Naive thymus-derived CD4-positive, alpha-beta T cell (primary cell): Measurements from ENCODE around the gene ADAP1. TPM values are rescaled to one million over a fixed set of nuclear protein-coding genes. Genes with fewer than 3 reads are reported as not detected.

Source experiments
- ATAC-seq: fragments of 150-1000 bp; cut with Tn5 transposase; 2 replicates; pipeline ENCODE4 v1.10.0; 2021; ENCODE audit warnings: mild to moderate bottlenecking, moderate library complexity
- CTCF ChIA-PET: fragments of 350-600 bp; sonication (Branson Sonifier 250); formaldehyde crosslinking; loops from one replicate; lab custom pipeline; 2021; ENCODE audit warnings: antibody characterized with exemption; lab: Charles Lee
- POLR2A ChIA-PET: fragments of 350-600 bp; sonication (Branson Sonifier 250); formaldehyde crosslinking; loops from one replicate; lab custom pipeline; 2021; ENCODE audit warnings: antibody characterized with exemption, inconsistent platforms; lab: Charles Lee
- DNase-seq, 9 donors: peaks; one replicate each; pipeline versions ENCODE4 v3.0.0 to v3.0.0-alpha.2; 2020 to 2022; ENCODE audit warnings: mixed read lengths in 1 of 9
- H3K27ac ChIP-seq: one replicate; pipeline ENCODE4 v1.7.0; 2013; ENCODE audit warnings: mild to moderate bottlenecking, low read depth, low read length, moderate library complexity
- H3K27me3 ChIP-seq, 2 donors: one replicate each; pipeline ENCODE4 v1.7.0; 2013; ENCODE audit warnings: low read length in 2 of 2, mild to moderate bottlenecking in 2 of 2, moderate library complexity in 2 of 2; ENCODE audit not compliant: control insufficient read depth in 2 of 2, insufficient read depth in 2 of 2
- H3K36me3 ChIP-seq, 3 experiments: 1 replicate in 2 of 3; 2 replicates in 1 of 3; pipeline ENCODE4 v1.7.0; 2013; ENCODE audit warnings: low read length in 3 of 3, mild to moderate bottlenecking in 3 of 3, moderate library complexity in 1 of 3; ENCODE audit not compliant: insufficient read depth in 3 of 3, control insufficient read depth in 2 of 3
- H3K4me1 ChIP-seq, 2 donors: one replicate each; pipeline ENCODE4 v1.7.0; 2013; ENCODE audit warnings: low read length in 2 of 2, mild to moderate bottlenecking in 2 of 2, moderate library complexity in 1 of 2; ENCODE audit not compliant: control insufficient read depth in 2 of 2, insufficient read depth in 2 of 2
- H3K4me3 ChIP-seq: 2 replicates; pipeline ENCODE4 v1.7.0; 2013; ENCODE audit warnings: mild to moderate bottlenecking, low read length
- H3K9me3 ChIP-seq, 3 experiments: 1 replicate in 2 of 3; 2 replicates in 1 of 3; pipeline ENCODE4 v1.7.0; 2013; ENCODE audit warnings: low read length in 3 of 3; ENCODE audit not compliant: control insufficient read depth in 2 of 3
- H3K27ac Mint-ChIP-seq, 9 donors: one replicate each; pipeline ENCODE4 v1.8.0; 2020 to 2022; ENCODE audit warnings: mixed read lengths in 9 of 9, mild to moderate bottlenecking in 8 of 9, moderate library complexity in 5 of 9, inconsistent platforms in 2 of 9
- H3K27me3 Mint-ChIP-seq, 5 donors: one replicate each; pipeline ENCODE4 v1.8.0; 2021 to 2022; ENCODE audit warnings: mixed read lengths in 5 of 5, mild to moderate bottlenecking in 1 of 5
- H3K36me3 Mint-ChIP-seq, 5 donors: one replicate each; pipeline ENCODE4 v1.8.0; 2020 to 2022; ENCODE audit warnings: mixed read lengths in 5 of 5, mild to moderate bottlenecking in 3 of 5, inconsistent platforms in 1 of 5
- H3K4me1 Mint-ChIP-seq, 7 donors: one replicate each; pipeline ENCODE4 v1.8.0; 2020 to 2022; ENCODE audit warnings: mixed read lengths in 7 of 7, mild to moderate bottlenecking in 3 of 7, inconsistent platforms in 1 of 7
- H3K4me3 Mint-ChIP-seq, 10 donors: one replicate each; pipeline ENCODE4 v1.8.0; 2020 to 2022; ENCODE audit warnings: mild to moderate bottlenecking in 10 of 10, mixed read lengths in 10 of 10, moderate library complexity in 6 of 10, inconsistent platforms in 2 of 10
- H3K9me3 Mint-ChIP-seq, 11 donors: one replicate each; pipeline ENCODE4 v1.8.0; 2020 to 2022; ENCODE audit warnings: mixed read lengths in 11 of 11, mild to moderate bottlenecking in 4 of 11, inconsistent platforms in 1 of 11, moderate library complexity in 1 of 11
- intact Hi-C, 2 donors: fragments of 100-400 bp; cut with micrococcal nuclease; formaldehyde crosslinking; loops; one replicate each; pipeline ENCODE4 v1.15.1; 2023
- polyA plus RNA-seq, 2 donors: library from polyadenylated mRNA; unstranded; fragments of 300-500 nt; fragmentation: Illumina TruSeq; gene quantifications; one replicate each; pipeline ENCODE4 v1.2.3, GENCODE V29; 2021
- total RNA-seq, 6 experiments: library from RNA in 5 of 6; stranded (reverse) in 5 of 6; gene quantifications; 1 replicate in 5 of 6; 2 replicates in 1 of 6; pipeline ENCODE4 v1.2.3 and lab custom pipeline; 2021 to 2026

ADAP1 gene
- total and polyA plus RNA-seq, 7 experiments from 2014 or later: 3.8 to 68.6 (median 8.7) TPM

- Histone ChIP-seq H3K27ac (no peak overlapping the region), H3K4me1 (no peaks in the 10 kb centered on the region), H3K27me3 (no peaks in the 10 kb centered on the region), H3K4me3 (no peak overlapping the region), H3K36me3 (no peaks in the 10 kb centered on the region), H3K9me3 (no peaks in the 10 kb centered on the region)
- ChIA-PET POLR2A (no interaction called here), CTCF (no interaction called here)
- peak overlapping the region in 3 of 9 donors; percentile 43 to 65 (median 65) for H3K27ac Mint-ChIP-seq
- peaks cover 3 to 13% (median 7%) of the 10 kb centered on the region in 7 donors for H3K4me1 Mint-ChIP-seq
- DNase-seq (no peak), ATAC-seq (no peak)
- intact Hi-C loops: no loop called here
- H3K36me3 Mint-ChIP-seq: peaks cover 0 to 3% (median 0%) of the 10 kb centered on the region in 5 donors
- peak overlapping the region in 1 of 10 donors; percentile 37 for H3K4me3 Mint-ChIP-seq
- no peaks in the 10 kb centered on the region for H3K27me3 Mint-ChIP-seq
- H3K9me3 Mint-ChIP-seq: peaks cover 0 to 1% (median 0%) of the 10 kb centered on the region in 11 donors
Measured at GRCh38 chr7:915291-916218, 38.9 kb downstream of the ADAP1 start.

GRCh38 chr7:914521-915194, 39.8 kb downstream of the ADAP1 start:
- ATAC-seq (no peak), DNase-seq (no peak)
- Histone ChIP-seq H3K4me3 (no peak overlapping the region), H3K27ac (no peak overlapping the region), H3K27me3 (no peaks in the 10 kb centered on the region), H3K36me3 (no peaks in the 10 kb centered on the region), H3K4me1 (peaks cover 0 to 4% of the 10 kb centered on the region in 2 donors), H3K9me3 (no peaks in the 10 kb centered on the region)
- Mint-ChIP-seq H3K4me3 (no peak overlapping the region), H3K27me3 (no peaks in the 10 kb centered on the region), H3K36me3 (peaks cover 0 to 3% (median 0%) of the 10 kb centered on the region in 5 donors), H3K9me3 (peaks cover 0 to 1% (median 0%) of the 10 kb centered on the region in 11 donors), H3K27ac (no peak overlapping the region), H3K4me1 (peaks cover 6 to 21% (median 13%) of the 10 kb centered on the region in 7 donors)
- intact Hi-C loops: no loop called here
- ChIA-PET CTCF (no interaction called here), POLR2A (no interaction called here)

- Histone ChIP-seq H3K4me1 (peaks cover 0 to 4% of the 10 kb centered on the region in 2 donors), H3K4me3 (no peak overlapping the region), H3K27ac (no peak overlapping the region), H3K9me3 (no peaks in the 10 kb centered on the region), H3K36me3 (no peaks in the 10 kb centered on the region), H3K27me3 (no peaks in the 10 kb centered on the region)
- H3K4me1 Mint-ChIP-seq: peaks cover 0 to 17% (median 11%) of the 10 kb centered on the region in 7 donors
- POLR2A ChIA-PET: no interaction called here
- intact Hi-C loops: no loop called here
- H3K27ac Mint-ChIP-seq: no peak overlapping the region
- H3K4me3 Mint-ChIP-seq: no peak overlapping the region
- no peaks in the 10 kb centered on the region for H3K27me3 Mint-ChIP-seq
- CTCF ChIA-PET: interaction anchor here (0.7 kb wide), 2 partner anchors 56 to 256 kb away, joined by 5 read pairs; no protein-coding TSS in a partner anchor
- DNase-seq (no peak), ATAC-seq (no peak)
- no peaks in the 10 kb centered on the region for H3K9me3 Mint-ChIP-seq
- H3K36me3 Mint-ChIP-seq: peaks cover 0 to 3% (median 0%) of the 10 kb centered on the region in 5 donors
Measured at GRCh38 chr7:913736-914520, 40.6 kb downstream of the ADAP1 start.

- no peak overlapping the region for H3K4me3 ChIP-seq
- DNase-seq: no peak
- ChIA-PET POLR2A (interaction anchor here (0.6 kb wide), 1 partner anchor 286 kb away, joined by 3 read pairs; no protein-coding TSS in a partner anchor), CTCF (no interaction called here)
- no peak for ATAC-seq
- H3K4me1 Mint-ChIP-seq: peaks cover 0 to 15% (median 11%) of the 10 kb centered on the region in 7 donors
- no peaks in the 10 kb centered on the region for H3K9me3 ChIP-seq
- H3K27ac Mint-ChIP-seq: no peak overlapping the region
- intact Hi-C loops: no loop called here
- no peaks in the 10 kb centered on the region for H3K36me3 Mint-ChIP-seq
- no peak overlapping the region for H3K27ac ChIP-seq
- no peaks in the 10 kb centered on the region for H3K27me3 Mint-ChIP-seq
- peaks cover 0 to 11% of the 10 kb centered on the region in 2 donors for H3K4me1 ChIP-seq
- peaks cover 0 to 2% (median 0%) of the 10 kb centered on the region in 11 donors for H3K9me3 Mint-ChIP-seq
- no peaks in the 10 kb centered on the region for H3K36me3 ChIP-seq
- no peak overlapping the region for H3K4me3 Mint-ChIP-seq
- no peaks in the 10 kb centered on the region for H3K27me3 ChIP-seq
Measured at GRCh38 chr7:911791-912480, 42.5 kb downstream of the ADAP1 start.

GRCh38 chr7:910931-911431, 43.5 kb downstream of the ADAP1 start:
- DNase-seq: no peak
- Mint-ChIP-seq H3K27me3 (no peaks in the 10 kb centered on the region), H3K4me1 (peaks cover 0 to 12% (median 10%) of the 10 kb centered on the region in 7 donors), H3K36me3 (no peaks in the 10 kb centered on the region), H3K9me3 (peaks cover 0 to 2% (median 0%) of the 10 kb centered on the region in 11 donors), H3K4me3 (peak overlapping the region in 1 of 10 donors; percentile 56), H3K27ac (no peak overlapping the region)
- POLR2A ChIA-PET: interaction anchor here (0.8 to 1.9 kb wide), 4 partner anchors 12 to 94 kb away, joined by 4 to 27 read pairs (median 7); partner anchors contain the start of gene COX19
- no peaks in the 10 kb centered on the region for H3K36me3 ChIP-seq
- H3K9me3 ChIP-seq: no peaks in the 10 kb centered on the region
- no peak overlapping the region for H3K27ac ChIP-seq
- CTCF ChIA-PET: interaction anchor here (2.1 to 2.3 kb wide), 2 partner anchors 12 to 82 kb away, joined by 10 to 13 read pairs; no protein-coding TSS in a partner anchor
- no peaks in the 10 kb centered on the region for H3K27me3 ChIP-seq
- H3K4me3 ChIP-seq: no peak overlapping the region
- ATAC-seq: no peak
- intact Hi-C loops: loop anchor here in 1 of 2 donors (1.0 kb wide), 1 partner anchor 12 kb away; no protein-coding TSS in a partner anchor
- H3K4me1 ChIP-seq: peaks cover 0 to 11% of the 10 kb centered on the region in 2 donors
